Measurements from ENCODE around the gene MYL9.
A peak's percentile ranks its signal among the peaks of the same experiment; 100 is the strongest.
"Not testable (repeated sequence)": the region's sequence is repeated elsewhere in the genome, so short reads cannot be mapped to it uniquely, and the experiment has no call there.

The MYL9 gene

DNA sequence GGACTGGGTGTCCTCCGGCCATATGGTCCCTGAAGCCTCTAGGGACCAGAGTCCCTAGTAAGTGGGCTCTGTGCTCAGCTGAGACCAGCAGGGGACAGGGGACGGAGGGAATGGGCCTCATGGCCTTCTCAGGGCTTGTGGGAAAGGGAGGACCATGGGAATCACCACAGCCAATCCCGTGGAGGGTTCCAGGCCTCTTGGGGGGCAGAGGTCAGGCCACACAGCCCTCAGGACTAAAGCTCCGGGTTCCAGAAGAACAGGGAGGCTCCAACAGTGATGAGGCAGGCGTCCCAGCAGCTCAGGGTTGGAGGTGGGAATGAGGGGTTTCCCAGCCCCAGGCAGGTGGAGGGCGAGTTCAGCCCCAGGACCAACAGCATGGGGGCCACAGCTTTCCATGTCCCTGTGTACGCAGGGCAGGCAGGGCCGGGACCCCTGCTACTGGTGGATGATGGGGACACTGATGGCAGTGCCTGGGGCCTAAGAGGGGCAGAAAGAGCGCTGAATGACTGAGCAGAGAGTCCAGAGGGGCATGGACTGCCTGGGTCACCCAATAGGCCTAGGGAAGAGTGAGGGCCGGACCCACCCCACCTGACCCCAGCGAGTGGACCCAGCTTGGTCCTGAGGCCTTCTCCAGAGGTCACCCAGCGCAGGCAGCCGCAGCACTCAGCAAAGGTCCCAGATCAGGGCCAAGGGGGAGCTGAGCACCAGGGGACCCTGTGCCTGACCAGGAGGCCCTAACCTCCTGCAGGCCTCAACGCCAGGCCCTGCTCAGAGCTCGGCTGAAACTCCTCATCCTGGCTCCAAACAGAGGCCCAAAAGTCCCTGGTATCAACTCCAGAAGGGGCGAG, 8.8 kb downstream of the MYL9 start:
- H3K4me3 ChIP-seq (ENCODE audit: low read length): no peak overlapping the region
- TF ChIP-seq ZNF274 (IDR thresholded peaks at IDR 0.05; ENCODE audit: low read depth, low read length): no peak

DNA sequence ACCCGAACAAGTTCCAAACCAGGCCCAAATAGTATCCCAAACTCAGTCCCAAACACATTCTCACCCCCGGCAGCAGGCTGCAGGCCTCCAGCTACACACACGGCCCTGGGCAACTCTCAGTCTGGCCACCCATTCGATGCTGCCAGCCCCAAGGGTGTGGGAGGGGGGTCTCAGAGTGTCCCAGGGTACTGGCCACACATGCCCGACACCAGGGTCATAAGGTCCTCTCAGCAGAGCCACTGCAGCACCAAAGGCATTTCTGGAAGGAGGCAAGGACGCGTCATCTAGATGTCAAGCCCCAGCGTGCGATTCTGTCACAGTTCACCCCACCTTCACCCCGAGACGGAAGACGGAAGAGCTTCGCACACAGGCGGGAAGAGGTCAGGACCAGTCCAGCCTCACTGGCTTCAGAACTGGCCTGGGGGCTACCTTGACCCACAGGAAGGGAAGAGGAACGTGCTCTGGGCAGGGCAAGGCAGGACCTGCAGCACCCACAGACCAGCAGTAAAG, 9.5 kb downstream of the MYL9 start:
- H3K4me3 ChIP-seq (ENCODE audit: low read length): no peak overlapping the region
- TF ChIP-seq ZNF274 (IDR thresholded peaks at IDR 0.05; ENCODE audit: low read depth, low read length): no peak

DNA sequence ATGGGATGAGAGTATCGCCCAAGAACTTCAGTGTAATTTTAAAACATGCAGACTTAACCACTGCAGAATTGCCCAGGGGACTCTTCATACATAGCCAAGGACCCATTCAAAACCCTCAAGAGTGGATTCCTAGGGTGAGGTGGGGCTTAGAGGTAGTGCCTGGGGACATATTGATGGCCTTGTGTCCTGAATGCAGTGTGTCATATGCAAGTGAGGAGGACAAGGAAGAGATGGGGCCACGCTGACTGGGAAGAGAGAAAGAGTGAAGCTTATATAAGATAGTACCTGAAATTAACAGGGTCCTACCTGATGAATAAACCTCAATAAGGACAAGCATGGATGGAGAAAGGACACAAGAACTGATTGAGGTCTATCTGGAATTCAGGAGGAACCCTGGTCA, 13.9 kb downstream of the MYL9 start:
- no peak overlapping the region for H3K4me3 ChIP-seq (ENCODE audit: low read length)
- TF ChIP-seq ZNF274 (IDR thresholded peaks at IDR 0.05; ENCODE audit: low read depth, low read length): no peak

DNA sequence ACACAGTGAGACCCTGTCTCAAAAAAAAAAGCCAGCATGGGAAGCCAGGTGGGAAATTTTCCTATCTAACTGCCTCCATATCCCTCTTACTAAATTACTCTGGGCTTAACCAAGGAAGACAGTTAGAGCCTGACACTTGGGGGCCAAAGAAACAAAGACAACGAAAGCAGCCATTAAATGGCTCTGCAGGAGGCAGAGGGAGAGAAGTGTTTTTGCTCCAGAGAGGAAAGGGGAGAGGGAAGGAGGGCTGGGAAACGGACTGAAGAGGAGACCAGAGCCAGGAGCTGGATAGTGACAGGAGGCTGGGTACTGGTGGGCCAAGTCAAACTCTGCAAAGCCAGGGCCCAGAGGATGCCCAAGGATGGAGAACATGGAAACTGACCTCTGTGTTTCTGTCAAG, 21.4 kb downstream of the MYL9 start:
- no peak overlapping the region for H3K4me3 ChIP-seq (ENCODE audit: low read length)
- TF ChIP-seq ZNF274 (IDR thresholded peaks at IDR 0.05; ENCODE audit: low read depth, low read length): no peak

DNA sequence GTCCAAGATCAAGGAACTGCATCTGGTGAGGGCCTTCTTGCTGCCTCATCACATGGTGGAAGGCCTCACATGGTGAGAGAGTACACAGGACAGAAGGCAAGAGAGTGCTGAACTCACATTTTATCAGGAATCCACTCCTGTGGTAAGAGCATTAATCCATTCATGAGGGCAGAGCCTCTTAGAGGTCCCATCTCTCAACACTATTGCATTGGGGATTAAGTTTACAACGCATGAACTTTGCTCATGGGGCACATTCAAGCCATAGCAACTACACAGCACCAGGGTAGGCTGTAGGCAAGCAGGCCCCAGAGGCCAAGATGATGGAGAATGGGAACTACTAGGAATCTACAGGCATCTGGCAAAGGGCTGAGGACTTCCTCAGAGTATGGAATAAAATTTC, 22.1 kb downstream of the MYL9 start:
- no peak overlapping the region for H3K4me3 ChIP-seq (ENCODE audit: low read length)
- TF ChIP-seq ZNF274 (IDR thresholded peaks at IDR 0.05; ENCODE audit: low read depth, low read length): no peak

DNA sequence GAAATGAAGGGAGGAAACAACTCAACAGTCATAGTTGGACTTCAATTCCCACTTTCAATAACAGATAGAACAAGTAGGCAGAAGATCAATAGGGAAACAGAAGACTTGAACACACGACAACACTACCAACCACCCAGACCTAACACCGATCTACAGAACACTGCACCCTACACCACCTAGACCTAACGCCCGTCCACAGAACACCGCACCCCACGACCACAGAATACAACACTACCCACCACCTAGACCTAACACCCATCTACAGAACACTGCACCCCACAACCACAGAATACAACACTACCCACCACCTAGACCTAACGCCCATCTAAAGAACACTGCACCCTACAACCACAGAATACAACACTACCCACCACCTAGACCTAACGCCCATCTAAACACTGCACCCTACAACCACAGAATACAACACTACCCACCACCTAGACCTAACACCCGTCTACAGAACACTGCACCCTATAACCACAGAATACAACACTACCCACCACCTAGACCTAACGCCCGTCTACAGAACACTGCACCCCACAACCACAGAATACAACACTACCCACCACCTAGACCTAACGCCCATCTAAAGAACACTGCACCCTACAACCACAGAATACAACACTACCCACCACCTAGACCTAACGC, 22.9 kb downstream of the MYL9 start:
- not testable (repeated sequence) for H3K4me3 ChIP-seq (ENCODE audit: low read length)

DNA sequence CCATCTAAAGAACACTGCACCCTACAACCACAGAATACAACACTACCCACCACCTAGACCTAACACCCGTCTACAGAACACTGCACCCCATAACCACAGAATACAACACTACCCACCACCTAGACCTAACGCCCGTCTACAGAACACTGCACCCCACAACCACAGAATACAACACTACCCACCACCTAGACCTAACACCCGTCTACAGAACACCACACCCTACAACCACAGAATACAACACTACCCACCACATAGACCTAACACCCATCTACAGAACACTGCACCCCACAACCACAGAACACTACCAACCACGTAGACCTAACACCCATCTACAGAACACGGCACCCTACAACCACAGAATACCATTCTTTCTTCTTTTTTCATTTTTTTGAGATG, 23.4 kb downstream of the MYL9 start:
- not testable (repeated sequence) for H3K4me3 ChIP-seq (ENCODE audit: low read length)

DNA sequence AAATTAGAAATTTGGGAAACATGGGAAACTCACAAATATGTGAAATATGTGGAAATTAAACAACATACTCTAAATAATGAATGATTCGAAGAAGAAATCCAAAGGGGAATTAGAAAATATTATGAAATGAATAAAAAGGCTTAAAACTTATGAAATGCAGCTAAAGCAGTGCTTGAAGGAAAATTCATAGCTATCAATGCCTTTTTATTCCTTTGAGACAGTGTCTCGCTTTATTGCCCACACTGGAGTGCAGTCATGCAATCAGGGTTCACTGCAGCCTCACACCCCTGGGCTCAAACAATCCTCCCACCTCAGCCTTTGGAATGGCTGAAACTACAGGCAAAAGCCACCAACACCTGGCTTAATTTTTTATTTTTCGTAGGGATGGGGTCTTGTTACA, 24.2 kb downstream of the MYL9 start:
- no peak overlapping the region for H3K4me3 ChIP-seq (ENCODE audit: low read length)
- no peak for TF ChIP-seq ZNF274 (IDR thresholded peaks at IDR 0.05; ENCODE audit: low read depth, low read length)

DNA sequence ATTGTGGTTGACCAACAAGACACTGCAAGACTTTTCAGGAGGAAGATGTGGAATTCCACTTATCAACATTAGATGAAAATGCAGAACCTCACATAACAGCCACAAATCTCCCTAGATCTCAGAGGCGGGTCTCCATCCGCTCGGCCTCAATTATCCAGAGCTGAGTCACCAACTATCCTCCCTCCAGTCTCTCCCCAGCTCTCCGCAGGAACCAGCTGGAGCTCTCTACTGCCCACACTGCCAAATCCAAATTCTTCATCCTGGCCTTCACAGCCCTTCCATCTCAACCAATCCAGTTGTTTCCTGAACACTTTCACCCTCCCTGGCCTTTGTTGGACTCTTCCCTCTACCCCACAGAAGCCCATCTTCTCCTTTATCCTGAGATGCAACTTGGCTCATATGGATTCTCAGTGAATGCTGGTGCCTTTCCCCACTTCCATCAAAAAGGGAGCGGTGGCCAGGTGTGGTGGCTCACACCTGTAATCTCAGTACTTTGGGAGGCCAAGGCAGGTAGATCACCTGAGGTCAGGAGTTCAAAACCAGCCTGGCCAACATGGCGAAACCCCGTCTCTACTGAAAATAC, 28.6 kb downstream of the MYL9 start:
- TF ChIP-seq ZNF274 (IDR thresholded peaks at IDR 0.05; ENCODE audit: low read depth, low read length): no peak
- H3K4me3 ChIP-seq (ENCODE audit: low read length): no peak overlapping the region

DNA sequence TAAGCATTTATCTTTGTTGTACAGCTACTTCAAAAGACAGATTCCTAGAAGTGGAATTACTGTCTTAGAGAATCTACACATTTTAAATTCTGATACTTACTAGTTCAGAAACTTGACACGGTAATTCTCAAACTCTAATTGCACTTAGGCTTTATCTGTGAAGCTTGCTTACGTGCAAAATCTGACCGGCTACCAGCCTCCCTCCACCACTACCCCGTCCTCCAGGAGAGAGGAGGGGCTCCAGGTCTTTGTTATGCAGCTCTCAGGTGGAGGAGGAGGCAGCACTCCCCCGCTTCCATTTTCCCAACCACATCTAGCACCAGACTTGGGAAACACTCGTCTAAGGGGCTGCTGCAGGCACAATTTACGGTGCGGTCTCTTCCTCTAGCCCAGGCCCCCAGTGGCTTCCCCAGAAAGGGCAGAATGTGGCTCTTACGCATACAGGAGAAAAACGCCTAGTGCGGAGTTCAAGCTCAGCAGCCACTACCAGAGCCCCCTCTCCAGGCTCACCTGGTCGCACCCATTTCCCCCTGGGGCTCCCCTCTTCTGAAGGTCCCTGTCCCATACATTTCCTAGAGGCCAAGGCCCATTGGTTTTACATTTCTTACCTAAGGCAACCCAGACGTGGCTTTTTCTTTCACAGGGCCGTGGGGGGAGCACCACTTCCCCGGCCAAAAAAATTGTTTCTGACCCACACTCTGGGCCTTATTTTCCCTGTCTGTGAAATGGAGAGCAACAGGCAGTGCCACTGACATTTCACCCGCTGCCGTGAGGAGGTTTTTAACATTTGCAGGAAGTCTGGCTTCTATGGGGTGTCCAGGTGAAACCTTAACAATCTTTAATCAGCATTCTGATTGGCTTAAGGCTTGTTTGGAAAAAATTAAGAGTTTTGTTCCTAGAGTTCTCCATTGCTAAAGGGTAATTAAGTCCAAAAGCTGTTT, 30.5 kb downstream of the MYL9 start:
- TF ChIP-seq ZNF274 (IDR thresholded peaks at IDR 0.05; ENCODE audit: low read depth, low read length): no peak
- H3K4me3 ChIP-seq (ENCODE audit: low read length): peak overlapping the region; percentile 78; the same call in 1 of the 2 replicates

DNA sequence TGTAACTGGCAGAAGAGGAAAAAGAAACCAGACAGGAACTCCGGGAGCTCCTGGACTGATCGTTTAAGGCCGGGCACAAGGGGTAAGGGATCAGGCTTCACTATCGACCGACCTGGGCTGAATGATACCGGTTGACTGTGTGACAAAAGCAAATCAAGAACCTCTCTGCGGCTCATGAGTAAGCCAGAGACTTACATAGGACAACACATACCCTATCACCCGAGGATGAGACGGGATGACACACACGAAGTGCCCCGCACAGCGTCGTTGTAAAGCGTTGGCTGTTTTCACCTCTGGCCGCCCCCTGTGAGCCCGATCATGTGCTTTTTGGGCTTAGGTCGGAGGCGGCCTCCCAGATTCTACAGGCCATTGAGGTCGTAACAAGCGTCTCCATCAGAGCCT, 31.4 kb downstream of the MYL9 start:
- TF ChIP-seq ZNF274 (IDR thresholded peaks at IDR 0.05; ENCODE audit: low read depth, low read length): no peak
- H3K4me3 ChIP-seq (ENCODE audit: low read length): peak overlapping the region; percentile 78

DNA sequence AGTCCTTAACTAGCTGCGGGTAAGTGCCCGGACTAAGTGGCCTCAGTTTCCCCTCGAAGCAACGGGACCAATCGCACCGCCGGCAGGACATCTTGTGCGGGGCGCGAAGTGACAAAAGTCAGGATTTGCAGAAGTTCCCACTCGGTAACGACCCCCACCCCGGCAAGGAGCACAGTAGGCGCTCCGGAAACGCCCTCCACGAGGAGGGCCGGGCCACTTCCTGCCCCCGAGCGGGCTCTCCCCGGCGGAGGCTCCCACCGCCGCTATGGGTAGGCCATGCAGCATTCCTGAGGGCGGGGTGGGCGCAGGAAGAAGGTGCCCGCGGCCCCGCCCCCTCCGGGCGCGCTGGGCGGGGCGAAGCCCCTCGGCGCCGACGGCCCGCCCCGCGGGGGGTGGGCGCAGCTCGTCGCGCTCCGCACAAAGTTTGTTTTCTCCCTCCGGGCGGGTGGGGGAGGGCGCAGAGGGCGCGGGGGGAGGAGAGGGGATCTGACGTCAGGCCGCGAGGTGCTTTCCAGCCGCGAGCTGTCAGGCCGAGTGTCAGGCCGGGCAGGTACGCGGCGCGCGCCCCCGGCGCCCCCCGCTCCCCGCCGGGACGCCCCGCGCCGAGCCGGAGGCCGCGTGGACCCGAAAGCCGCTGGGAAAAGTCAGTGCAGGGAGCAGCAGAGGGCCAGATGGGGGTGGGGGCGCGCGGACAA, 31.9 kb downstream of the MYL9 start, which contains the start of gene TGIF2:
Gene TGIF2, plus strand, starts transcription at position 495 of the 695 bp plus-strand sequence. CDS start 5,178 bp downstream, outside the sequence.
- no peak for TF ChIP-seq ZNF274 (IDR thresholded peaks at IDR 0.05; ENCODE audit: low read depth, low read length)
- peak within 1 kb of the TSS; percentile 93 for H3K4me3 ChIP-seq (ENCODE audit: low read length)

DNA sequence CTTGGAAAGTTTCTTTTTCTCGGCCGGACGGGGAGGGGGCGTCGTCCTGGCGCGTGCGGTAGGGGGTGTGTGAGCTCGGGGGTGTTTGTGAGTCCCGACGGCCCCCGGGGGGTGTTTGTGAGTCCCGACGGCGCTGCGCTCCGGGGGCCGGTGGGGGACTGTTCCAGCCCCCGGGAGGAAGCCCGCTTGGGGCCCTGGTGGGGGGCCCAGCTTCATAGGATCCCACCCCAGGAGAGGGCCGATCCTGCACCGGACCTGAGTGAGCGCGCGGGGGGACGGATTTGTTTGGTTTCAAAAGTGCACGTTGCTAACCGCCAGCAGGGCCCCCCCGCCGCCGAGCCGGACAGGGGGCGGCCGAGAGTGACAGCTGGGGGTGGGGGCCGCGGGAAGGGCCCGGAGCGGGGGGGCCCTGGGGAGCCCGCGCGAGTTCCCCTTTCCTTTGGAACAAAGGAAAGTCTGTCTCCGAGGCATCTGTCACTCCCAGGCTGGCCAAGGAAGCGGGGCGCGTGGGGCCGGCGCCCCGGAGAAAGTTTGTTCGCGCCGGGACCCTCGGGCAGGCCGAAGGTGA, 32.6 kb downstream of the MYL9 start:
- H3K4me3 ChIP-seq (ENCODE audit: low read length): peak overlapping the region; percentile 93
- no peak for TF ChIP-seq ZNF274 (IDR thresholded peaks at IDR 0.05; ENCODE audit: low read depth, low read length)
